ENCODE measurements around the gene PLEKHG3. TPM values are rescaled to one million over a fixed set of nuclear protein-coding genes. Genes with fewer than 3 reads are reported as not detected.

PLEKHG3 gene
- total RNA-seq, 1 experiment from 2014 or later, result 59.3 TPM

- no TSS peak for BruUV-seq (replicated peaks)
- Histone ChIP-seq H3F3A (ENCODE audit: insufficient read depth, low read depth) (peaks cover 18% of the 10 kb centered on the region), H3K27ac (no peak overlapping the region), H3K4me3 (no peak overlapping the region), H3K79me2 (ENCODE audit: low read depth) (peaks cover 37% of the 10 kb centered on the region), H2AFZ (no peak overlapping the region), H3K9me2 (ENCODE audit: insufficient read depth) (no peaks in the 10 kb centered on the region), H3K36me3 (ENCODE audit: low read depth) (peaks cover 17% of the 10 kb centered on the region), H3K9me3 (ENCODE audit: insufficient read depth, low read depth) (no peaks in the 10 kb centered on the region), H3K4me1 (replicated peaks; ENCODE audit: insufficient read depth) (peaks cover 35% of the 10 kb centered on the region), H3K4me2 (no peak overlapping the region), H3K27me3 (ENCODE audit: insufficient read depth, low read depth) (no peaks in the 10 kb centered on the region), H4K20me1 (ENCODE audit: insufficient read depth) (no peaks in the 10 kb centered on the region)
- ChIA-PET CTCF (no interaction called here), POLR2A (ENCODE audit: unreplicated experiment) (no interaction called here)
- TF ChIP-seq EZH2 (IDR thresholded peaks at IDR 0.05; ENCODE audit: low read depth) (no peak), CTCF (conservative IDR thresholded peaks at IDR 0.05) (no peak)
- intact Hi-C loops (cut with micrococcal nuclease; ENCODE audit: unreplicated experiment), result no loop called here
- DNase-seq, result no peak
These were observed 24.6 kb downstream of the PLEKHG3 start for GRCh38 chr14:64728856-64729255.

- ChIA-PET POLR2A (ENCODE audit: unreplicated experiment) (no interaction called here), CTCF (no interaction called here)
- no peaks in the 10 kb centered on the region for H3K9me2 ChIP-seq (ENCODE audit: insufficient read depth)
- no peaks in the 10 kb centered on the region for H3K9me3 ChIP-seq (ENCODE audit: insufficient read depth, low read depth)
- no peak overlapping the region for H3K4me2 ChIP-seq
- no peak for DNase-seq
- H3F3A ChIP-seq (ENCODE audit: insufficient read depth, low read depth), result peaks cover 18% of the 10 kb centered on the region
- no peaks in the 10 kb centered on the region for H4K20me1 ChIP-seq (ENCODE audit: insufficient read depth)
- no peaks in the 10 kb centered on the region for H3K27me3 ChIP-seq (ENCODE audit: insufficient read depth, low read depth)
- H2AFZ ChIP-seq, result no peak overlapping the region
- intact Hi-C loops (cut with micrococcal nuclease; ENCODE audit: unreplicated experiment), result no loop called here
- H3K79me2 ChIP-seq (ENCODE audit: low read depth), result peaks cover 31% of the 10 kb centered on the region
- H3K27ac ChIP-seq, result no peak overlapping the region
- H3K4me3 ChIP-seq, result no peak overlapping the region
- peaks cover 20% of the 10 kb centered on the region for H3K36me3 ChIP-seq (ENCODE audit: low read depth)
- BruUV-seq (replicated peaks), result no TSS peak
- peaks cover 28% of the 10 kb centered on the region for H3K4me1 ChIP-seq (replicated peaks; ENCODE audit: insufficient read depth)
- TF ChIP-seq EZH2 (IDR thresholded peaks at IDR 0.05; ENCODE audit: low read depth) (no peak), CTCF (conservative IDR thresholded peaks at IDR 0.05) (no peak)
These were observed 25.3 kb downstream of the PLEKHG3 start for GRCh38 chr14:64729386-64730060.

GRCh38 chr14:64730061-64730440, 25.8 kb downstream of the PLEKHG3 start:
- intact Hi-C loops (cut with micrococcal nuclease; ENCODE audit: unreplicated experiment), result no loop called here
- Histone ChIP-seq H2AFZ (no peak overlapping the region), H3K4me2 (no peak overlapping the region), H3K4me1 (replicated peaks; ENCODE audit: insufficient read depth) (peaks cover 23% of the 10 kb centered on the region), H3K4me3 (no peak overlapping the region), H3K27me3 (ENCODE audit: insufficient read depth, low read depth) (no peaks in the 10 kb centered on the region), H3K9me2 (ENCODE audit: insufficient read depth) (no peaks in the 10 kb centered on the region), H4K20me1 (ENCODE audit: insufficient read depth) (no peaks in the 10 kb centered on the region), H3K9me3 (ENCODE audit: insufficient read depth, low read depth) (no peaks in the 10 kb centered on the region), H3K36me3 (ENCODE audit: low read depth) (peaks cover 20% of the 10 kb centered on the region), H3K27ac (no peak overlapping the region), H3F3A (ENCODE audit: insufficient read depth, low read depth) (peaks cover 18% of the 10 kb centered on the region), H3K79me2 (ENCODE audit: low read depth) (peaks cover 26% of the 10 kb centered on the region)
- CTCF ChIA-PET, result no interaction called here
- no peak for TF ChIP-seq CTCF (conservative IDR thresholded peaks at IDR 0.05)
- no peak for TF ChIP-seq EZH2 (IDR thresholded peaks at IDR 0.05; ENCODE audit: low read depth)
- BruUV-seq (replicated peaks), result no TSS peak
- DNase-seq, result no peak
- POLR2A ChIA-PET (ENCODE audit: unreplicated experiment), result no interaction called here
